Nephron (organoid): ENCODE data around the gene SYNE2.
A peak's percentile ranks its signal among the peaks of the same experiment; 100 is the strongest.
"Not testable (repeated sequence)": the region's sequence is repeated elsewhere in the genome, so short reads cannot be mapped to it uniquely, and the experiment has no call there.

Experiments
- H3K27ac Mint-ChIP-seq, 3 experiments: 2 replicates each; pipeline ENCODE4 v1.8.0; 2020; ENCODE audit warnings: mixed read lengths in 3 of 3, mild to moderate bottlenecking in 2 of 3, moderate library complexity in 1 of 3
- H3K27me3 Mint-ChIP-seq: 2 replicates; pipeline ENCODE4 v1.8.0; 2021; ENCODE audit warnings: low read depth, mild to moderate bottlenecking, moderate library complexity, mixed read lengths
- H3K36me3 Mint-ChIP-seq: 2 replicates; pipeline ENCODE4 v1.8.0; 2020; ENCODE audit warnings: low read depth, mixed read lengths
- H3K4me1 Mint-ChIP-seq: 2 replicates; pipeline ENCODE4 v1.8.0; 2020; ENCODE audit warnings: mixed read lengths
- H3K4me3 Mint-ChIP-seq, 3 experiments: 2 replicates each; pipeline ENCODE4 v1.8.0; 2020; ENCODE audit warnings: mild to moderate bottlenecking in 3 of 3, mixed read lengths in 3 of 3, moderate library complexity in 2 of 3
- H3K9me3 Mint-ChIP-seq: 2 replicates; pipeline ENCODE4 v1.8.0; 2020; ENCODE audit warnings: mixed read lengths
- TF ChIP-seq, protein P1 (sequence below), 3 experiments: fragments of 200-600 bp; sonication (generic); IDR thresholded peaks; one replicate each; pipeline ENCODE4 v1.5.0; 2021; ENCODE audit warnings: antibody characterized with exemption in 3 of 3; ENCODE audit not compliant: unreplicated experiment in 3 of 3

SYNE2 gene, protein sequence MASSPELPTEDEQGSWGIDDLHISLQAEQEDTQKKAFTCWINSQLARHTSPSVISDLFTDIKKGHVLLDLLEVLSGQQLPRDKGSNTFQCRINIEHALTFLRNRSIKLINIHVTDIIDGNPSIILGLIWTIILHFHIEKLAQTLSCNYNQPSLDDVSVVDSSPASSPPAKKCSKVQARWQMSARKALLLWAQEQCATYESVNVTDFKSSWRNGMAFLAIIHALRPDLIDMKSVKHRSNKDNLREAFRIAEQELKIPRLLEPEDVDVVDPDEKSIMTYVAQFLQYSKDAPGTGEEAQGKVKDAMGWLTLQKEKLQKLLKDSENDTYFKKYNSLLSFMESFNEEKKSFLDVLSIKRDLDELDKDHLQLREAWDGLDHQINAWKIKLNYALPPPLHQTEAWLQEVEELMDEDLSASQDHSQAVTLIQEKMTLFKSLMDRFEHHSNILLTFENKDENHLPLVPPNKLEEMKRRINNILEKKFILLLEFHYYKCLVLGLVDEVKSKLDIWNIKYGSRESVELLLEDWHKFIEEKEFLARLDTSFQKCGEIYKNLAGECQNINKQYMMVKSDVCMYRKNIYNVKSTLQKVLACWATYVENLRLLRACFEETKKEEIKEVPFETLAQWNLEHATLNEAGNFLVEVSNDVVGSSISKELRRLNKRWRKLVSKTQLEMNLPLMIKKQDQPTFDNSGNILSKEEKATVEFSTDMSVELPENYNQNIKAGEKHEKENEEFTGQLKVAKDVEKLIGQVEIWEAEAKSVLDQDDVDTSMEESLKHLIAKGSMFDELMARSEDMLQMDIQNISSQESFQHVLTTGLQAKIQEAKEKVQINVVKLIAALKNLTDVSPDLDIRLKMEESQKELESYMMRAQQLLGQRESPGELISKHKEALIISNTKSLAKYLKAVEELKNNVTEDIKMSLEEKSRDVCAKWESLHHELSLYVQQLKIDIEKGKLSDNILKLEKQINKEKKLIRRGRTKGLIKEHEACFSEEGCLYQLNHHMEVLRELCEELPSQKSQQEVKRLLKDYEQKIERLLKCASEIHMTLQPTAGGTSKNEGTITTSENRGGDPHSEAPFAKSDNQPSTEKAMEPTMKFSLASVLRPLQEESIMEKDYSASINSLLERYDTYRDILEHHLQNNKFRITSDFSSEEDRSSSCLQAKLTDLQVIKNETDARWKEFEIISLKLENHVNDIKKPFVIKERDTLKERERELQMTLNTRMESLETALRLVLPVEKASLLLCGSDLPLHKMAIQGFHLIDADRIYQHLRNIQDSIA (N-terminal part only)

DNA sequence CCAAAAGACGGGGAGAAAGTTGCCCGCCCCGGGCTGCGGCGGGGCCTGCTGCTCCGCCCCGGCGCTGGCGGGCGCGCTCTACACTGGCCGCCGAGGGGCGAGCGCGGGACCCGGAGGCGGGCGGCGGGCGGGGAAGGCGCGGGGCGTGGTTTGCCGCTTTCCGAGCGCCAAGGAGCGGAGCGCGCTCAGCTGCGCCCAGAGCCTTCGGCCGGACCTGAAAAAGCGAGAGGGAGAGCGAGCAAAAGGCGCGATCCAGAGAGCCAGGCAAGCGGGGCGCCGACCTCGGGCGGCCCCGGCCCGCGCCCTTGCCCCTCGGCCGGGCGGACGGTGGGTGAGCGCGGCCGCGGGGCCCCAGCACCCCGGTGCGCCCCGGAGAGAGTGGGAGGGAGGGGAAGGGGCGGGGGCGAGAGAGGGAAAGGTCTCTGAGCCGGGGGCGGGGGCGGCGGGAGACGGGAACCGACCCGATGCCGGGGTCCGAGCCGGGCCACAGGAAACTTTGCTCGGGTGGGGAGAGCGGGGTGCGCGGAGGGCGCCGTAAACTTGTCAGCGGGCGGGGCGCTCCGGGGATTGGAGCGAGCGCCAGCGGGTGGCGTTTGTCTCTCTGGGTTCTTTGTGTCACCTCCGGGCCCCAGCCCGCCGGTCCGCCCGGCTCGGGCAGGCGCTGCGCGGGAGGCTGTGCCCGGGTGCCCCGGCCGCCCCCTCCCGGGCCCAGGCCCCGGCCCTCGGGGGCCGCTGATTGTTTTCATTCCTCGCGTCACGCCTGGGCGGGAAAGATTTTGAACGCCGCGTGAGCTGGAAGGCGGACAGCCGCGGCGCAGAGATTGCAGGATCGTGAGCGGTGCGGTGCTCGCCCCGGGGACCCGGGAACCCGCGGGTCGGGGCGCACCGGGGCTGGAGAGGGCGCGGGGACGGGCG, at the start of gene SYNE2:
Gene SYNE2, plus strand, starts transcription at position 188 of the 915 bp plus-strand sequence. CDS start 56,145 bp downstream, outside the sequence.
- Mint-ChIP-seq H3K4me1 (peaks cover 14% of the 10 kb centered on the region), H3K9me3 (no peaks in the 10 kb centered on the region), H3K27ac (peak within 1 kb of the TSS; percentile 85 to 99 (median 96)), H3K36me3 (no peaks in the 10 kb centered on the region), H3K27me3 (peaks cover 8% of the 10 kb centered on the region), H3K4me3 (peak within 1 kb of the TSS; percentile 94 to 100 (median 98))
- TF ChIP-seq, protein P1, sequence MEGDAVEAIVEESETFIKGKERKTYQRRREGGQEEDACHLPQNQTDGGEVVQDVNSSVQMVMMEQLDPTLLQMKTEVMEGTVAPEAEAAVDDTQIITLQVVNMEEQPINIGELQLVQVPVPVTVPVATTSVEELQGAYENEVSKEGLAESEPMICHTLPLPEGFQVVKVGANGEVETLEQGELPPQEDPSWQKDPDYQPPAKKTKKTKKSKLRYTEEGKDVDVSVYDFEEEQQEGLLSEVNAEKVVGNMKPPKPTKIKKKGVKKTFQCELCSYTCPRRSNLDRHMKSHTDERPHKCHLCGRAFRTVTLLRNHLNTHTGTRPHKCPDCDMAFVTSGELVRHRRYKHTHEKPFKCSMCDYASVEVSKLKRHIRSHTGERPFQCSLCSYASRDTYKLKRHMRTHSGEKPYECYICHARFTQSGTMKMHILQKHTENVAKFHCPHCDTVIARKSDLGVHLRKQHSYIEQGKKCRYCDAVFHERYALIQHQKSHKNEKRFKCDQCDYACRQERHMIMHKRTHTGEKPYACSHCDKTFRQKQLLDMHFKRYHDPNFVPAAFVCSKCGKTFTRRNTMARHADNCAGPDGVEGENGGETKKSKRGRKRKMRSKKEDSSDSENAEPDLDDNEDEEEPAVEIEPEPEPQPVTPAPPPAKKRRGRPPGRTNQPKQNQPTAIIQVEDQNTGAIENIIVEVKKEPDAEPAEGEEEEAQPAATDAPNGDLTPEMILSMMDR (IDR thresholded peaks at IDR 0.05; ENCODE audit: unreplicated experiment in 3 of 3) = peak; percentile 22 to 34 (median 27)

DNA sequence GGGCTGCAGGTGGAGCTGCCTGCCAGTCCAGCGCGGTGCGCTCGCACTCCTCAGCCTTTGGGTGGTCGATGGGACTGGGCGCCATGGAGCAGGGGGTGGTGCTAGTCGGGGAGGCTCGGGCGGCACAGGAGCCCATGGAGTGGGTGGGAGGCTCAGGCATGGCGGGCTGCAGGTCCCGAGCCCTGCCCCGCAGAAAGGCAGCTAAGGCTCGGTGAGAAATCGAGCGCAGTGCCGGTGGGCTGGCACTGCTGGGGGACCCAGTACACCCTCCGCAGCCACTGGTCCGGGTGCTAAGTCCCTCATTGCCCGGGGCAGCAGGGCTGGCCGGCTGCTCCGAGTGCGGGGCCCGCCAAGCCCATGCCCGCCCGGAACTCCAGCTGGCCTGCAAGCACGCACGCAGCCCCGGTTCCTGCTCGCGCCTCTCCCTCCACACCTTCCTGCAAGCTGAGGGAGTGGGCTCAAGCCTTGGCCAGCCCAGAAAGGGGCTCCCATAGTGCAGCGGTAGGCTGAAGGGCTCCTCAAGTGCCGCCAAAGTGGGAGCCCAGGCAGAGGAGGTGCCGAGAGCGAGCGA, 49.5 kb upstream of the SYNE2 start:
- H3K27me3 Mint-ChIP-seq, H3K4me3 Mint-ChIP-seq, H3K9me3 Mint-ChIP-seq, H3K36me3 Mint-ChIP-seq, H3K27ac Mint-ChIP-seq, H3K4me1 Mint-ChIP-seq: not testable (repeated sequence)

DNA sequence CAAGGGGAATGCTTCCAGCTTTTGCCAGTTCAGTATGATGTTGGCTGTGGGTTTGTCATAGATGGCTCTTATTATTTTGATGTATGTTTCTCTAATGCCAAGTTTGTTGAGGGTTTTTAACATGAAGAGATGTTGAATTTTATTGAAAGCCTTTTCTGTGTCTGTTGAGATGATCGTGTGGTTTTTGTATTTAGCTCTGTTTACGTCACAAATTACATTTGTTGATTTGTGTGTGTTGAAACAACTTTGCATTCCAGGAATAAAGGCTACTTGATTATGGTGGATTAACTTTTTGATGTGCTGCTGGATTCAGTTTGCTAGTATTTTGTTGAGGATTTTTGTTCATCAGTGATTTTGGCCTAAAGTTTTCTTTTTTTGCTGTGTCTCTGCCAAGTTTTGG, 46.7 kb upstream of the SYNE2 start:
- not testable (repeated sequence) for H3K27ac Mint-ChIP-seq, H3K27me3 Mint-ChIP-seq, H3K36me3 Mint-ChIP-seq, H3K4me3 Mint-ChIP-seq, H3K9me3 Mint-ChIP-seq, H3K4me1 Mint-ChIP-seq

DNA sequence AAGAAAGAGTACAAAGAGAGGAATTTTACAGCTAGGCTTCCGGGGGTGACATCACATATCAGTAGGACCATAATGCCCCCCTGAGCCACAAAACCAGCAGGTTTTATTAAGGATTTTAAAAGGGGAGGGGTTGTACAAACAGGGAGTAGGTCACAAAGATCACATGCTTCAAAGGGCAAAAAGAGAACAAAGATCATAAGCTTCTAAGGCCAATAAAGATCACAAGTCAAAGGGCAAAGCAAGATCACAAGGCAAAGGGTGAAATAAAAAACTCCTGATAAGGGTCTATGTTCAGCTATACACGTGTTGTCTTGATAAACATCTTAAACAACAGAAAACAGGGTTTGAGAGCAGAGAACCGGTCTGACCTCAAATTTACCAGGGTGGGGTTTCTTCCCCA, 41.1 kb upstream of the SYNE2 start:
- H3K4me3 Mint-ChIP-seq, H3K36me3 Mint-ChIP-seq, H3K27ac Mint-ChIP-seq, H3K4me1 Mint-ChIP-seq, H3K27me3 Mint-ChIP-seq: not testable (repeated sequence)
- peaks cover 14% of the 10 kb centered on the region for H3K9me3 Mint-ChIP-seq

DNA sequence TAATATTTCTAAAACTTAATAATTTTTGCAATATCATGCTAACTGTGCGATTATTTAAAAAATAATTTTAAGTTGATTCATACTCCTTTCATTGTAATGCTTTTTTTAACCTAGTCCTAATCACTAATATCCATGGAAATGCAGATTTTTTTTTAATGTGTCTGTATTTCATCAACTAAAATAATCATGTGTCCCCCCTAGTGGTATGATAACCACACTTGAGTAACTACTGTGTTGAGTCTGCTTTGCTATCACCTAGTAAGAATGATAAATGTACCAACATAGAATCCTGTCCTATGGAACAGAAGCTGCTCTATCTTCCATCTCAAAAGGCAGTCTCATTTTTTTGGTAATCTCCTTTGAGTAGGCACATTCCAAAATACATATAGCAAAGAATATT, 19.1 kb upstream of the SYNE2 start:
- H3K9me3 Mint-ChIP-seq = no peaks in the 10 kb centered on the region
- H3K27me3 Mint-ChIP-seq = peaks cover 3% of the 10 kb centered on the region
- H3K27ac Mint-ChIP-seq = no peak overlapping the region
- no peak overlapping the region for H3K4me3 Mint-ChIP-seq
- no peaks in the 10 kb centered on the region for H3K4me1 Mint-ChIP-seq
- TF ChIP-seq, protein P1 (IDR thresholded peaks at IDR 0.05; ENCODE audit: unreplicated experiment in 3 of 3) = no peak
- H3K36me3 Mint-ChIP-seq = no peaks in the 10 kb centered on the region

DNA sequence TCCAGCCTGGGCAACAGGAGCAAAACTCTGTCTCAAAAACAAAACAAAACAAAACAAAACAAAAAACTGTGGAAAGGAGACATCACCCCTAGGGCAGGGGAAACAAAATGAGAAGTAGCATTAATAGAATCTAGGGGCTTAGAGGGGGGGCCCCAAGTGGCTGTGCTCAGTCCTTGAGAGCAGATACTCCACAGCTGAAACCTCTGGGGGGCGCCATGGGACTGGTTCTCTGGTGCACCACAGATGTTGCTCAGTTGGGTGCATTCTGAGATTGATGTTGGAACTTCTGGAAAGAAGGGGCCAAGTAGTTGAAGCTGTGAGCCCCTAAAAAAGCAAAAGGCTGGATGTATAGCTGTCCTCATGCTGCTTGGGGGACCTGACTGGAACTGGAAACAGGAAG, 11.8 kb upstream of the SYNE2 start:
- no peaks in the 10 kb centered on the region for H3K4me1 Mint-ChIP-seq
- TF ChIP-seq, protein P1 (IDR thresholded peaks at IDR 0.05; ENCODE audit: unreplicated experiment in 3 of 3) = no peak
- no peaks in the 10 kb centered on the region for H3K36me3 Mint-ChIP-seq
- no peak overlapping the region for H3K27ac Mint-ChIP-seq
- no peaks in the 10 kb centered on the region for H3K27me3 Mint-ChIP-seq
- peaks cover 14% of the 10 kb centered on the region for H3K9me3 Mint-ChIP-seq
- no peak overlapping the region for H3K4me3 Mint-ChIP-seq
